ENCODE data around the gene RPUSD4.

DNA sequence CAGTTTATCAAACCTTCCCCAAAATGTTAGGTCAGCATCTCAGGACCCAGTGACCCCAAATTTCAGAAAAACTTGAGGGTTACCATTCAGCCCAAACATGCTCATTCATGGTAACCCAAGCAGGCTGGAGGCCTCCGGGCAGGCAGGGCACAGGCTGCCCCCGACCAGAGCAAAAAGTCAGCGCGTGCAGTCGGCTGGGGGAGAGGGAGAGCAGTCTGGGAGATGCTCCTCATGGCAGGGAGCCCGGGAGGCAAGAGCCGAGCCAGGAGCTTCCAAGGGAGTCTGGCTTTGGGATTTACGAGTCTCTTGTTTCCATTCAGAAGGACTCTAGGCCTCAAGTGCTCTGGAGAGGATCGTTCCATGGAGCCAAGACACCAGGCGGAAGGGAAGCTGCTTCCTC, 45.7 kb downstream of the RPUSD4 start:
- TF ChIP-seq, protein P1, sequence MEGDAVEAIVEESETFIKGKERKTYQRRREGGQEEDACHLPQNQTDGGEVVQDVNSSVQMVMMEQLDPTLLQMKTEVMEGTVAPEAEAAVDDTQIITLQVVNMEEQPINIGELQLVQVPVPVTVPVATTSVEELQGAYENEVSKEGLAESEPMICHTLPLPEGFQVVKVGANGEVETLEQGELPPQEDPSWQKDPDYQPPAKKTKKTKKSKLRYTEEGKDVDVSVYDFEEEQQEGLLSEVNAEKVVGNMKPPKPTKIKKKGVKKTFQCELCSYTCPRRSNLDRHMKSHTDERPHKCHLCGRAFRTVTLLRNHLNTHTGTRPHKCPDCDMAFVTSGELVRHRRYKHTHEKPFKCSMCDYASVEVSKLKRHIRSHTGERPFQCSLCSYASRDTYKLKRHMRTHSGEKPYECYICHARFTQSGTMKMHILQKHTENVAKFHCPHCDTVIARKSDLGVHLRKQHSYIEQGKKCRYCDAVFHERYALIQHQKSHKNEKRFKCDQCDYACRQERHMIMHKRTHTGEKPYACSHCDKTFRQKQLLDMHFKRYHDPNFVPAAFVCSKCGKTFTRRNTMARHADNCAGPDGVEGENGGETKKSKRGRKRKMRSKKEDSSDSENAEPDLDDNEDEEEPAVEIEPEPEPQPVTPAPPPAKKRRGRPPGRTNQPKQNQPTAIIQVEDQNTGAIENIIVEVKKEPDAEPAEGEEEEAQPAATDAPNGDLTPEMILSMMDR (IDR thresholded peaks at IDR 0.05; ENCODE audit: low read depth, low read length) = no peak
- no peak for TF ChIP-seq POLR2A (IDR thresholded peaks at IDR 0.05; ENCODE audit: extremely low read depth, insufficient read length)

All from NB4 (cell line).